ENCODE results near the gene GKN2.
"Not testable (repeated sequence)": the region's sequence is repeated elsewhere in the genome, so short reads cannot be mapped to it uniquely, and the experiment has no call there.

The GKN2 gene

GRCh38 chr2:68959001-68959400 lies 6.3 kb upstream of the GKN2 start:
- no peak for DNase-seq (ENCODE audit: low spot score)

- not testable (repeated sequence) for DNase-seq (ENCODE audit: low spot score)
Observed at GRCh38 chr2:68955432-68955831, 2.7 kb upstream of the GKN2 start.

GRCh38 chr2:68951899-68952298 lies 794 bp downstream of the GKN2 start:
- DNase-seq (ENCODE audit: low spot score), result no peak

- no peak for DNase-seq (ENCODE audit: low spot score)
Observed at GRCh38 chr2:68948710-68949109, 4.0 kb downstream of the GKN2 start.

GRCh38 chr2:68946117-68946516 lies 6.6 kb downstream of the GKN2 start:
- no peak for DNase-seq (ENCODE audit: low spot score)

GRCh38 chr2:68943581-68944568 lies 8.8 kb downstream of the GKN2 start:
- DNase-seq (ENCODE audit: low spot score), result peak; percentile 59

- DNase-seq (ENCODE audit: low spot score), result no peak
Observed at GRCh38 chr2:68942827-68943226, 9.9 kb downstream of the GKN2 start.

- DNase-seq (ENCODE audit: low spot score), result no peak
Observed at GRCh38 chr2:68940369-68940768, 12.3 kb downstream of the GKN2 start.

GRCh38 chr2:68939962-68940361 lies 12.7 kb downstream of the GKN2 start:
- DNase-seq (ENCODE audit: low spot score), result no peak

- DNase-seq (ENCODE audit: low spot score), result no peak
Observed at GRCh38 chr2:68938938-68939337, 13.8 kb downstream of the GKN2 start.

- no peak for DNase-seq (ENCODE audit: low spot score)
Observed at GRCh38 chr2:68937346-68938055, 15.2 kb downstream of the GKN2 start.

GRCh38 chr2:68936889-68937288 lies 15.8 kb downstream of the GKN2 start:
- no peak for DNase-seq (ENCODE audit: low spot score)

- DNase-seq (ENCODE audit: low spot score), result no peak
Observed at GRCh38 chr2:68936427-68936826, 16.3 kb downstream of the GKN2 start.

- DNase-seq (ENCODE audit: low spot score), result no peak
Observed at GRCh38 chr2:68935471-68935870, 17.2 kb downstream of the GKN2 start.

- no peak for DNase-seq (ENCODE audit: low spot score)
Observed at GRCh38 chr2:68934021-68934420, 18.7 kb downstream of the GKN2 start.

GRCh38 chr2:68932402-68932801 lies 20.3 kb downstream of the GKN2 start:
- DNase-seq (ENCODE audit: low spot score), result no peak

GRCh38 chr2:68931799-68932198 lies 20.9 kb downstream of the GKN2 start:
- DNase-seq (ENCODE audit: low spot score), result no peak

- DNase-seq (ENCODE audit: low spot score), result no peak
Observed at GRCh38 chr2:68931149-68931711, 21.5 kb downstream of the GKN2 start.

GRCh38 chr2:68926796-68927195 lies 25.9 kb downstream of the GKN2 start:
- no peak for DNase-seq (ENCODE audit: low spot score)

- peak; percentile 54 for DNase-seq (ENCODE audit: low spot score)
Observed at GRCh38 chr2:68925295-68925896, 27.3 kb downstream of the GKN2 start.

- no peak for DNase-seq (ENCODE audit: low spot score)
Observed at GRCh38 chr2:68921646-68922045, 31.0 kb downstream of the GKN2 start.

GRCh38 chr2:68920481-68921170 lies 32.1 kb downstream of the GKN2 start:
- DNase-seq (ENCODE audit: low spot score), result no peak
